ENCODE data around the gene GARIN5A.

- TF ChIP-seq, protein P1, sequence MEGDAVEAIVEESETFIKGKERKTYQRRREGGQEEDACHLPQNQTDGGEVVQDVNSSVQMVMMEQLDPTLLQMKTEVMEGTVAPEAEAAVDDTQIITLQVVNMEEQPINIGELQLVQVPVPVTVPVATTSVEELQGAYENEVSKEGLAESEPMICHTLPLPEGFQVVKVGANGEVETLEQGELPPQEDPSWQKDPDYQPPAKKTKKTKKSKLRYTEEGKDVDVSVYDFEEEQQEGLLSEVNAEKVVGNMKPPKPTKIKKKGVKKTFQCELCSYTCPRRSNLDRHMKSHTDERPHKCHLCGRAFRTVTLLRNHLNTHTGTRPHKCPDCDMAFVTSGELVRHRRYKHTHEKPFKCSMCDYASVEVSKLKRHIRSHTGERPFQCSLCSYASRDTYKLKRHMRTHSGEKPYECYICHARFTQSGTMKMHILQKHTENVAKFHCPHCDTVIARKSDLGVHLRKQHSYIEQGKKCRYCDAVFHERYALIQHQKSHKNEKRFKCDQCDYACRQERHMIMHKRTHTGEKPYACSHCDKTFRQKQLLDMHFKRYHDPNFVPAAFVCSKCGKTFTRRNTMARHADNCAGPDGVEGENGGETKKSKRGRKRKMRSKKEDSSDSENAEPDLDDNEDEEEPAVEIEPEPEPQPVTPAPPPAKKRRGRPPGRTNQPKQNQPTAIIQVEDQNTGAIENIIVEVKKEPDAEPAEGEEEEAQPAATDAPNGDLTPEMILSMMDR (IDR thresholded peaks at IDR 0.05; ENCODE audit: low read depth, low read length, poor library complexity, severe bottlenecking): no peak
- no peak for TF ChIP-seq EZH2phosphoT487 (IDR thresholded peaks at IDR 0.05; ENCODE audit: borderline replicate concordance, low read length)
Measured at GRCh38 chr19:50457300-50457699, 19.3 kb downstream of the GARIN5A start.

All from DOHH2 (cell line).